ENCODE results near the gene ETF1. TPM values are rescaled to one million over a fixed set of nuclear protein-coding genes. Genes with fewer than 3 reads are reported as not detected.
"Not testable (repeated sequence)": the region's sequence is repeated elsewhere in the genome, so short reads cannot be mapped to it uniquely, and the experiment has no call there.

The ETF1 gene
- total and polyA plus RNA-seq, 3 donors from 2014 or later: 74.3 to 103 (median 75.3) TPM

- 86 to 96% methylated on average over 5 of the region's 5 CpGs for WGBS, 2 donors
- intact Hi-C loops (cut with DNase I; ENCODE audit: low total_unique reads): no loop called here
- Histone ChIP-seq H3K9me3 (no peaks in the 10 kb centered on the region), H3K4me3 (no peak overlapping the region), H3K27ac (no peak overlapping the region), H3K4me1 (peaks cover 24% of the 10 kb centered on the region), H3K36me3 (ENCODE audit: low read depth, missing control alignments) (no peaks in the 10 kb centered on the region), H3K27me3 (no peaks in the 10 kb centered on the region)
- no peak for DNase-seq
- no peak for TF ChIP-seq POLR2A (IDR thresholded peaks at IDR 0.05)
- no peak for TF ChIP-seq CTCF (IDR thresholded peaks at IDR 0.05)
Measured at GRCh38 chr5:138488481-138488945, 54.5 kb downstream of the ETF1 start.

- intact Hi-C loops (cut with DNase I; ENCODE audit: low total_unique reads): no loop called here
- Histone ChIP-seq H3K9me3 (no peaks in the 10 kb centered on the region), H3K27me3 (no peaks in the 10 kb centered on the region), H3K27ac (no peak overlapping the region), H3K4me3 (no peak overlapping the region), H3K4me1 (no peaks in the 10 kb centered on the region), H3K36me3 (ENCODE audit: low read depth, missing control alignments) (no peaks in the 10 kb centered on the region)
- no peak for TF ChIP-seq CTCF (IDR thresholded peaks at IDR 0.05)
- TF ChIP-seq POLR2A (IDR thresholded peaks at IDR 0.05): no peak
- no peak for DNase-seq
- 63 to 70% methylated on average over 4 of the region's 4 CpGs for WGBS, 2 donors
Measured at GRCh38 chr5:138482638-138483037, 60.4 kb downstream of the ETF1 start.

DNA sequence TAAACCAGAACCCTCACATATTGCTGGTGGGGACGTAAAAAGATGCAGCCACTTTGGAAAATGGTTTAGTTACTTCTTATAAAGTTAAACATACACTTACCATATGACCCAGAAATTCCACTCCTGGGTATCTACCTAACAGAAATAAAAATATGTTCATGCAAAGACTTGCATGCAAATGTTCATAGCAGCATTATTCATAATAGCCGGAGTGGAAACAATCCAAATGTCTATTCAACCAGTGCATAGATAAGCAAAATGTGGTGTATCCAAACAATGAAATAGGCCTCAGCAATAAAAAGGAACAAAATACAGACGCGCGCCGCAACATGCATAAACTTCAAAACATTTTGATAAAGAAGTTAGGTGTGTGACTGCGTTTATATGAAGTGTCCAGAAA lies 66.1 kb downstream of the ETF1 start:
- H3K4me1 ChIP-seq: no peaks in the 10 kb centered on the region
- no peak for DNase-seq
- H3K9me3 ChIP-seq: no peaks in the 10 kb centered on the region
- TF ChIP-seq CTCF (IDR thresholded peaks at IDR 0.05) (no peak), POLR2A (IDR thresholded peaks at IDR 0.05) (no peak)
- H3K4me3 ChIP-seq: no peak overlapping the region
- H3K36me3 ChIP-seq (ENCODE audit: low read depth, missing control alignments): no peaks in the 10 kb centered on the region
- H3K27ac ChIP-seq: no peak overlapping the region
- no peaks in the 10 kb centered on the region for H3K27me3 ChIP-seq
- intact Hi-C loops (cut with DNase I; ENCODE audit: low total_unique reads): no loop called here
- 93 to 94% methylated on average over 7 of the region's 7 CpGs for WGBS, 2 donors

- H3K27me3 ChIP-seq; intact Hi-C loops (cut with DNase I; ENCODE audit: low total_unique reads); H3K4me3 ChIP-seq; H3K4me1 ChIP-seq; H3K9me3 ChIP-seq; H3K27ac ChIP-seq; H3K36me3 ChIP-seq (ENCODE audit: low read depth, missing control alignments); DNase-seq: not testable (repeated sequence)
- whole genome bisulfite sequencing, 2 donors: 93 to 100% methylated on average over 5 of the region's 5 CpGs
Measured at GRCh38 chr5:138473151-138473550, 69.9 kb downstream of the ETF1 start.

GRCh38 chr5:138472353-138472752 lies 70.7 kb downstream of the ETF1 start:
- 64 to 66% methylated on average over 6 of the region's 6 CpGs for WGBS, 2 donors
- intact Hi-C loops (cut with DNase I; ENCODE audit: low total_unique reads): no loop called here
- Histone ChIP-seq H3K9me3 (no peaks in the 10 kb centered on the region), H3K27me3 (no peaks in the 10 kb centered on the region), H3K27ac (no peak overlapping the region), H3K4me3 (no peak overlapping the region), H3K4me1 (peaks cover 2% of the 10 kb centered on the region), H3K36me3 (ENCODE audit: low read depth, missing control alignments) (no peaks in the 10 kb centered on the region)
- no peak for DNase-seq
- TF ChIP-seq CTCF (IDR thresholded peaks at IDR 0.05) (no peak), POLR2A (IDR thresholded peaks at IDR 0.05) (no peak)

All from testis (tissue), 3 donors.